Liver (tissue), 9 donors: Measurements from ENCODE around the gene HLCS. TPM values are rescaled to one million over a fixed set of nuclear protein-coding genes. Genes with fewer than 3 reads are reported as not detected.

Source experiments
- DNase-seq: peaks from one replicate; pipeline ENCODE4 v3.0.0-alpha.2; 2017; ENCODE audit warnings: low spot score
- H3K27ac ChIP-seq, 2 donors: one replicate each; pipeline ENCODE4 v1.7.0; 2013; ENCODE audit warnings: inconsistent platforms in 2 of 2, low read length in 2 of 2, control low read depth in 1 of 2, low read depth in 1 of 2, mild to moderate bottlenecking in 1 of 2
- H3K27me3 ChIP-seq, 4 donors: one replicate each; pipeline versions ENCODE4 v1.6.1 to v1.7.0; 2013; ENCODE audit warnings: low read length in 3 of 4, inconsistent platforms in 1 of 4, mild to moderate bottlenecking in 1 of 4, moderate library complexity in 1 of 4; ENCODE audit not compliant: control insufficient read depth in 4 of 4, insufficient read depth in 4 of 4
- H3K36me3 ChIP-seq, 4 donors: one replicate each; pipeline versions ENCODE4 v1.6.1 to v1.7.0; 2013; ENCODE audit warnings: low read length in 3 of 4, mild to moderate bottlenecking in 3 of 4, low read depth in 1 of 4, moderate library complexity in 1 of 4; ENCODE audit not compliant: control insufficient read depth in 4 of 4, insufficient read depth in 3 of 4
- H3K4me1 ChIP-seq, 4 donors: one replicate each; pipeline versions ENCODE4 v1.6.1 to v1.7.0; 2013; ENCODE audit warnings: low read length in 3 of 4, mild to moderate bottlenecking in 3 of 4, moderate library complexity in 1 of 4; ENCODE audit not compliant: control insufficient read depth in 4 of 4, insufficient read depth in 4 of 4
- H3K4me3 ChIP-seq, 3 donors: one replicate each; pipeline versions ENCODE4 v1.6.1 to v1.7.0; 2013; ENCODE audit warnings: low read length in 3 of 3, control low read depth in 1 of 3, low read depth in 1 of 3, mild to moderate bottlenecking in 1 of 3
- H3K9ac ChIP-seq, 2 donors: one replicate each; pipeline ENCODE4 v1.7.0; 2013; ENCODE audit warnings: low read length in 2 of 2, mild to moderate bottlenecking in 2 of 2, moderate library complexity in 2 of 2, control low read depth in 1 of 2, low read depth in 1 of 2
- H3K9me3 ChIP-seq, 4 donors: one replicate each; pipeline versions ENCODE4 v1.6.1 to v1.7.0; 2013; ENCODE audit warnings: low read length in 3 of 4; ENCODE audit not compliant: control insufficient read depth in 4 of 4
- ATF3 ChIP-seq: IDR thresholded peaks from 2 replicates; pipeline ENCODE4 v1.6.1; 2016; ENCODE audit warnings: antibody characterized with exemption
- CTCF ChIP-seq: fragments of 150-350 bp; IDR thresholded peaks from 2 replicates; pipeline ENCODE4 v1.5.1; 2017; ENCODE audit warnings: improper control_type of control experiment, low read depth, low read length; ENCODE audit not compliant: missing input control
- EGR1 ChIP-seq, 2 donors: IDR thresholded peaks; 2 replicates each; pipeline ENCODE4 v1.6.1; 2016 to 2018; ENCODE audit warnings: antibody characterized with exemption in 2 of 2, low read depth in 2 of 2
- FOXA1 ChIP-seq: IDR thresholded peaks from 2 replicates; pipeline ENCODE4 v1.6.1; 2016; ENCODE audit warnings: antibody characterized with exemption
- FOXA2 ChIP-seq: IDR thresholded peaks from 2 replicates; pipeline ENCODE4 v1.6.1; 2016; ENCODE audit warnings: antibody characterized with exemption
- GABPA ChIP-seq, 2 donors: IDR thresholded peaks in 1 of 2; conservative IDR thresholded peaks in 1 of 2; 2 replicates each; pipeline ENCODE4 v1.6.1; 2016; ENCODE audit warnings: antibody characterized with exemption in 2 of 2, mild to moderate bottlenecking in 1 of 2, moderate library complexity in 1 of 2
- HNF4A ChIP-seq, 2 donors: conservative IDR thresholded peaks; 2 replicates each; pipeline ENCODE4 v1.6.1; 2016; ENCODE audit warnings: antibody characterized with exemption in 2 of 2, mild to moderate bottlenecking in 2 of 2
- HNF4G ChIP-seq: IDR thresholded peaks from 2 replicates; pipeline ENCODE4 v1.6.1; 2016; ENCODE audit warnings: antibody characterized with exemption
- JUND ChIP-seq, 2 donors: IDR thresholded peaks; 2 replicates each; pipeline ENCODE4 v1.6.1; 2016; ENCODE audit warnings: antibody characterized with exemption in 2 of 2
- MAX ChIP-seq: IDR thresholded peaks from 2 replicates; pipeline ENCODE4 v1.6.1; 2016; ENCODE audit warnings: antibody characterized with exemption
- NR2F2 ChIP-seq: IDR thresholded peaks from 2 replicates; pipeline ENCODE4 v1.6.1; 2016; ENCODE audit warnings: antibody characterized with exemption
- RAD21 ChIP-seq, 2 donors: IDR thresholded peaks; 2 replicates each; pipeline ENCODE4 v1.6.1; 2016; ENCODE audit warnings: antibody characterized with exemption in 2 of 2, mild to moderate bottlenecking in 2 of 2
- REST ChIP-seq: IDR thresholded peaks from 2 replicates; pipeline ENCODE4 v1.6.1; 2016; ENCODE audit warnings: antibody characterized with exemption, mild to moderate bottlenecking
- RXRA ChIP-seq, 2 donors: IDR thresholded peaks; 2 replicates each; pipeline ENCODE4 v1.6.1; 2017 to 2018; ENCODE audit warnings: antibody characterized with exemption in 2 of 2, mild to moderate bottlenecking in 1 of 2
- SP1 ChIP-seq: IDR thresholded peaks from 2 replicates; pipeline ENCODE4 v1.6.1; 2018; ENCODE audit warnings: antibody characterized with exemption, mild to moderate bottlenecking
- TAF1 ChIP-seq: conservative IDR thresholded peaks from 2 replicates; pipeline ENCODE4 v1.6.1; 2016; ENCODE audit warnings: antibody characterized with exemption, mild to moderate bottlenecking
- YY1 ChIP-seq: IDR thresholded peaks from 2 replicates; pipeline ENCODE4 v1.6.1; 2016; ENCODE audit warnings: antibody characterized with exemption, mild to moderate bottlenecking
- WGBS: extraction: QIAGEN DNeasy Blood & Tissue Kit; methylation state at CpG from one replicate; pipeline ENCODE4 v1.1.7; 2013; 5-methylcytosine and 5-hydroxymethylcytosine counted together
- polyA plus RNA-seq, 2 donors: library from polyadenylated mRNA; stranded (reverse) in 1 of 2; unstranded in 1 of 2; fragments of 200-250 nt in 1 of 2; fragments of >200 nt in 1 of 2; fragmentation: Nextera tagmentation in 1 of 2; extraction: Ambion mirVana in 1 of 2; gene quantifications; one replicate each; pipeline versions ENCODE4 v1.2.1 to v1.2.3, GENCODE V29; 2013 to 2015
- total RNA-seq, 2 donors: library from RNA; depleted of rRNA; stranded (reverse); fragments of >200 nt; gene quantifications; one replicate each; pipeline ENCODE4 v1.2.3, GENCODE V29; 2014
- TF ChIP-seq, protein P1 (sequence below): IDR thresholded peaks from 2 replicates; pipeline ENCODE4 v1.6.1; 2016; ENCODE audit warnings: antibody characterized with exemption
- donor health status: healthy.
- donor health status: healthy.
- donor health status: healthy.
- donor health status: healthy.
- donor health status: healthy.

The HLCS gene
- total and polyA plus RNA-seq, 4 donors = 6.6 to 22.5 (median 8.3) TPM

DNA sequence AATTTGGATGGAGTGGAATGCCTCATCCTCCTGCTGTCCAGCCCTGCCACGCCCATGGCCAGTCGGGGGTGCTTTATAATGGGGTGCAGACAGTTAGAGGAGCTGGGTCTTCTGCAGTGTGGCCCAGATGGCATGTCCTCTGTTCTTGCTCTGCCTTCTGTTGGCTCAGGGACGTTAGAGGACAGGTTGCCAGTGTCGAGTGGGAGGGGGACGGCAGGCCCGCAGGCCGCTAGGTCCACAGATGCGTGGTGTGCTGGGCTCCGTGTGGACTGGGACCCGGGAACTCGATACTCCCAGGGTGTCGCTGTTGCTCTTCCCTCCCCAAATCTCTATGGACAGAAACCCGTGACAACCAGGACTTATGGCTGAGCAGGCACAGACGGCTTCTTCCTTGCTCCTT, 234.3 kb downstream of the HLCS start:
- WGBS = 78% methylated on average over 14 of the region's 14 CpGs
- H3K36me3 ChIP-seq = no peaks in the 10 kb centered on the region
- H3K27me3 ChIP-seq = no peaks in the 10 kb centered on the region
- H3K9me3 ChIP-seq = no peaks in the 10 kb centered on the region
- no peak for DNase-seq
- no peak for TF ChIP-seq RXRA (IDR thresholded peaks at IDR 0.05)
- no peak for TF ChIP-seq YY1
- TF ChIP-seq EGR1 (IDR thresholded peaks at IDR 0.05; ENCODE audit: low read depth in 2 of 2) = no peak
- TF ChIP-seq CTCF = no peak
- no peak for TF ChIP-seq NR2F2
- no peak for TF ChIP-seq HNF4G
- no peak for TF ChIP-seq FOXA1
- TF ChIP-seq, protein P1, sequence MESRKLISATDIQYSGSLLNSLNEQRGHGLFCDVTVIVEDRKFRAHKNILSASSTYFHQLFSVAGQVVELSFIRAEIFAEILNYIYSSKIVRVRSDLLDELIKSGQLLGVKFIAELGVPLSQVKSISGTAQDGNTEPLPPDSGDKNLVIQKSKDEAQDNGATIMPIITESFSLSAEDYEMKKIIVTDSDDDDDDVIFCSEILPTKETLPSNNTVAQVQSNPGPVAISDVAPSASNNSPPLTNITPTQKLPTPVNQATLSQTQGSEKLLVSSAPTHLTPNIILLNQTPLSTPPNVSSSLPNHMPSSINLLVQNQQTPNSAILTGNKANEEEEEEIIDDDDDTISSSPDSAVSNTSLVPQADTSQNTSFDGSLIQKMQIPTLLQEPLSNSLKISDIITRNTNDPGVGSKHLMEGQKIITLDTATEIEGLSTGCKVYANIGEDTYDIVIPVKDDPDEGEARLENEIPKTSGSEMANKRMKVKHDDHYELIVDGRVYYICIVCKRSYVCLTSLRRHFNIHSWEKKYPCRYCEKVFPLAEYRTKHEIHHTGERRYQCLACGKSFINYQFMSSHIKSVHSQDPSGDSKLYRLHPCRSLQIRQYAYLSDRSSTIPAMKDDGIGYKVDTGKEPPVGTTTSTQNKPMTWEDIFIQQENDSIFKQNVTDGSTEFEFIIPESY = no peak
- TF ChIP-seq FOXA2 = no peak
- no peak for TF ChIP-seq JUND (IDR thresholded peaks at IDR 0.05)
- TF ChIP-seq HNF4A (conservative IDR thresholded peaks at IDR 0.05) = no peak
- no peak for TF ChIP-seq RAD21 (IDR thresholded peaks at IDR 0.05)
- TF ChIP-seq REST = no peak
- no peak for TF ChIP-seq GABPA (IDR thresholded peaks at IDR 0.05 in 1 of 2, conservative IDR thresholded peaks at IDR 0.05 in 1 of 2)
- no peak for TF ChIP-seq MAX
- TF ChIP-seq ATF3 = no peak
- TF ChIP-seq SP1 = no peak
- no peak for TF ChIP-seq TAF1
- peaks cover 0 to 5% (median 4%) of the 10 kb centered on the region in 4 donors for H3K4me1 ChIP-seq
- no peak overlapping the region for H3K4me3 ChIP-seq
- no peak overlapping the region for H3K9ac ChIP-seq
- H3K27ac ChIP-seq = no peak overlapping the region
